ENCODE data around the gene FLOT2. TPM values are rescaled to one million over a fixed set of nuclear protein-coding genes. Genes with fewer than 3 reads are reported as not detected.
"Not testable (repeated sequence)": the region's sequence is repeated elsewhere in the genome, so short reads cannot be mapped to it uniquely, and the experiment has no call there.

The FLOT2 gene
- total RNA-seq, 1 experiment from 2014 or later, result 23.1 TPM

GRCh38 chr17:28878158-28878910 is 19.2 kb downstream of the FLOT2 start:
- intact Hi-C loops (cut with micrococcal nuclease), result no loop called here
- H3K27ac ChIP-seq (ENCODE audit: low read length), result no peak overlapping the region
- no peaks in the 10 kb centered on the region for H3K9me3 ChIP-seq (ENCODE audit: low read length)
- H3K79me2 ChIP-seq (ENCODE audit: low read length), result no peaks in the 10 kb centered on the region
- DNase-seq (no peak), ATAC-seq (no peak)
- H2AFZ ChIP-seq (ENCODE audit: low read length), result no peak overlapping the region
- CTCF ChIA-PET, result no interaction called here
- 0 out of 2 replicates have a peak, but pooled peaks cover 4% of the 10 kb centered on the region for H3K4me1 ChIP-seq (ENCODE audit: insufficient read depth, low read length)
- no peak overlapping the region for H3K4me3 ChIP-seq (ENCODE audit: low read length)
- BruUV-seq (replicated peaks), result no TSS peak
- no peaks in the 10 kb centered on the region for H4K20me1 ChIP-seq (ENCODE audit: low read length)
- TF ChIP-seq EZH2 (IDR thresholded peaks at IDR 0.05; ENCODE audit: low read length, unreplicated experiment) (no peak), EZH2phosphoT487 (IDR thresholded peaks at IDR 0.05; ENCODE audit: borderline replicate concordance, low read length) (no peak)
- H3K9ac ChIP-seq (ENCODE audit: low read length), result no peak overlapping the region
- no peaks in the 10 kb centered on the region for H3K9me2 ChIP-seq (replicated peaks; ENCODE audit: low read length)
- H3K27me3 ChIP-seq (ENCODE audit: low read length), result no peaks in the 10 kb centered on the region
- POLR2A ChIA-PET (ENCODE audit: unreplicated experiment), result no interaction called here
- no peak overlapping the region for H3K4me2 ChIP-seq (ENCODE audit: low read length)
- H3K36me3 ChIP-seq (ENCODE audit: low read depth, low read length), result no peaks in the 10 kb centered on the region
- no peaks in the 10 kb centered on the region for H3F3A ChIP-seq (ENCODE audit: low read length, unreplicated experiment)

GRCh38 chr17:28877150-28877711 is 20.3 kb downstream of the FLOT2 start:
- ATAC-seq; CTCF ChIA-PET; H3K9me3 ChIP-seq (ENCODE audit: low read length); H3K4me2 ChIP-seq (ENCODE audit: low read length); DNase-seq; H2AFZ ChIP-seq (ENCODE audit: low read length); intact Hi-C loops (cut with micrococcal nuclease); H3K36me3 ChIP-seq (ENCODE audit: low read depth, low read length); H3F3A ChIP-seq (ENCODE audit: low read length, unreplicated experiment); H4K20me1 ChIP-seq (ENCODE audit: low read length); H3K9me2 ChIP-seq (replicated peaks; ENCODE audit: low read length); H3K4me3 ChIP-seq (ENCODE audit: low read length); H3K27ac ChIP-seq (ENCODE audit: low read length); BruUV-seq (replicated peaks); H3K4me1 ChIP-seq (ENCODE audit: insufficient read depth, low read length); H3K9ac ChIP-seq (ENCODE audit: low read length); H3K79me2 ChIP-seq (ENCODE audit: low read length); H3K27me3 ChIP-seq (ENCODE audit: low read length); POLR2A ChIA-PET (ENCODE audit: unreplicated experiment): not testable (repeated sequence)

GRCh38 chr17:28875848-28876550 is 21.5 kb downstream of the FLOT2 start:
- DNase-seq (no peak), ATAC-seq (no peak)
- no TSS peak for BruUV-seq (replicated peaks)
- H2AFZ ChIP-seq (ENCODE audit: low read length), result no peak overlapping the region
- H4K20me1 ChIP-seq (ENCODE audit: low read length), result no peaks in the 10 kb centered on the region
- intact Hi-C loops (cut with micrococcal nuclease), result no loop called here
- no peaks in the 10 kb centered on the region for H3K9me3 ChIP-seq (ENCODE audit: low read length)
- H3K36me3 ChIP-seq (ENCODE audit: low read depth, low read length), result no peaks in the 10 kb centered on the region
- H3K4me1 ChIP-seq (ENCODE audit: insufficient read depth, low read length), result 0 out of 2 replicates have a peak, but pooled peaks cover 4% of the 10 kb centered on the region
- no peak overlapping the region for H3K9ac ChIP-seq (ENCODE audit: low read length)
- TF ChIP-seq EZH2 (IDR thresholded peaks at IDR 0.05; ENCODE audit: low read length, unreplicated experiment), result no peak
- TF ChIP-seq CTCF (conservative IDR thresholded peaks at IDR 0.05; ENCODE audit: low read depth, low read length), result no peak
- TF ChIP-seq EZH2phosphoT487 (IDR thresholded peaks at IDR 0.05; ENCODE audit: borderline replicate concordance, low read length), result no peak
- ChIA-PET CTCF (interaction anchor here (0.6 kb wide), 2 partner anchors 87 to 166 kb away, joined by 3 read pairs; no protein-coding TSS in a partner anchor), POLR2A (ENCODE audit: unreplicated experiment) (no interaction called here)
- no peak overlapping the region for H3K27ac ChIP-seq (ENCODE audit: low read length)
- no peak overlapping the region for H3K4me3 ChIP-seq (ENCODE audit: low read length)
- no peaks in the 10 kb centered on the region for H3F3A ChIP-seq (ENCODE audit: low read length, unreplicated experiment)
- no peak overlapping the region for H3K4me2 ChIP-seq (ENCODE audit: low read length)
- no peaks in the 10 kb centered on the region for H3K27me3 ChIP-seq (ENCODE audit: low read length)
- H3K79me2 ChIP-seq (ENCODE audit: low read length), result no peaks in the 10 kb centered on the region
- H3K9me2 ChIP-seq (replicated peaks; ENCODE audit: low read length), result no peaks in the 10 kb centered on the region
